ENCODE data around the gene KRTAP9-4. TPM values are rescaled to one million over a fixed set of nuclear protein-coding genes. Genes with fewer than 3 reads are reported as not detected.
A peak's percentile ranks its signal among the peaks of the same experiment; 100 is the strongest.

The KRTAP9-4 gene
- total RNA-seq, 1 experiment from 2014 or later, result not detected

- Histone ChIP-seq H3K27me3 (ENCODE audit: insufficient read depth, low read length) (no peaks in the 10 kb centered on the region), H3K4me2 (ENCODE audit: low read length) (peak overlapping the region; percentile 44), H3K79me2 (ENCODE audit: insufficient read depth, low read length) (no peaks in the 10 kb centered on the region), H3K27ac (ENCODE audit: low read depth, low read length) (peak overlapping the region; percentile 15; the same call in 1 of the 2 replicates), H3K9ac (ENCODE audit: low read length) (no peak overlapping the region), H3K4me3 (replicated peaks in 1 of 2; ENCODE audit: low read depth in 1 of 2, low read length in 2 of 2) (no peak overlapping the region), H2AFZ (ENCODE audit: low read depth, low read length, poor library complexity, severe bottlenecking) (peak overlapping the region; percentile 75), H3K9me3 (ENCODE audit: control insufficient read depth in 1 of 2, insufficient read depth in 1 of 2, low read depth in 1 of 2, low read length in 2 of 2) (no peaks in the 10 kb centered on the region), H3K9me2 (ENCODE audit: insufficient read depth) (no peaks in the 10 kb centered on the region), H3K36me3 (ENCODE audit: control insufficient read depth in 1 of 2, insufficient read depth in 2 of 2, low read length in 2 of 2) (no peaks in the 10 kb centered on the region), H3K4me1 (ENCODE audit: control insufficient read depth in 1 of 2, insufficient read depth in 2 of 2, low read length in 2 of 2) (peaks cover 6 to 15% of the 10 kb centered on the region in 2 experiments), H4K20me1 (ENCODE audit: insufficient read depth) (no peaks in the 10 kb centered on the region)
- TF ChIP-seq ZBTB33 (IDR thresholded peaks at IDR 0.05; ENCODE audit: extremely low read depth, insufficient replicate concordance, low read length) (no peak), EGR1 (IDR thresholded peaks at IDR 0.05; ENCODE audit: low read depth) (no peak), SRF (IDR thresholded peaks at IDR 0.05; ENCODE audit: low read depth) (no peak), TCF7L2 (IDR thresholded peaks at IDR 0.05; ENCODE audit: borderline replicate concordance, extremely low read depth, insufficient read depth, insufficient read length) (no peak), SP1 (IDR thresholded peaks at IDR 0.05; ENCODE audit: low read depth) (no peak)
- ChIA-PET RAD21 (ENCODE audit: low non-redundant PET in 1 of 2, low total read pairs in 2 of 2, uncharacterized antibody in 2 of 2, unreplicated experiment in 2 of 2) (interaction anchor here in 1 of 2 experiments (0.7 kb wide), 1 partner anchor 317 kb away, joined by 3 read pairs; no protein-coding TSS in a partner anchor), POLR2A (no interaction called here), CTCF (no interaction called here)
- intact Hi-C loops (cut with micrococcal nuclease), result no loop called here
- ATAC-seq, result 0 out of 2 replicates have a peak, but pooled peaks have one; percentile 34
- BruUV-seq (replicated peaks), result no TSS peak
- no peak for DNase-seq (ENCODE audit: low read depth, low spot score)
Observed at GRCh38 chr17:41212524-41213169, 36.8 kb upstream of the KRTAP9-4 start.

- H3K9me2 ChIP-seq (ENCODE audit: insufficient read depth), result no peaks in the 10 kb centered on the region
- no peaks in the 10 kb centered on the region for H3K36me3 ChIP-seq (ENCODE audit: control insufficient read depth in 1 of 2, insufficient read depth in 2 of 2, low read length in 2 of 2)
- no peak overlapping the region for H3K4me2 ChIP-seq (ENCODE audit: low read length)
- no peak overlapping the region for H3K27ac ChIP-seq (ENCODE audit: low read depth, low read length)
- no TSS peak for BruUV-seq (replicated peaks)
- H3K4me1 ChIP-seq (ENCODE audit: control insufficient read depth in 1 of 2, insufficient read depth in 2 of 2, low read length in 2 of 2), result peaks cover 6 to 19% of the 10 kb centered on the region in 2 experiments
- intact Hi-C loops (cut with micrococcal nuclease), result no loop called here
- no peaks in the 10 kb centered on the region for H4K20me1 ChIP-seq (ENCODE audit: insufficient read depth)
- ATAC-seq (no peak), DNase-seq (ENCODE audit: low read depth, low spot score) (no peak)
- TF ChIP-seq ELF1 (IDR thresholded peaks at IDR 0.05; ENCODE audit: borderline replicate concordance, low read depth) (no peak), EZH2phosphoT487 (IDR thresholded peaks at IDR 0.05; ENCODE audit: borderline replicate concordance) (no peak), POLR2AphosphoS5 (IDR thresholded peaks at IDR 0.05; ENCODE audit: low read depth, low read length) (no peak), RAD21 (IDR thresholded peaks at IDR 0.05; ENCODE audit: low read depth) (no peak), EZH2 (IDR thresholded peaks at IDR 0.05) (no peak), FOSL1 (IDR thresholded peaks at IDR 0.05; ENCODE audit: low read depth) (no peak), ATF3 (IDR thresholded peaks at IDR 0.05) (no peak), CBX3 (IDR thresholded peaks at IDR 0.05; ENCODE audit: low read depth) (no peak), CEBPB (IDR thresholded peaks at IDR 0.05; ENCODE audit: low read depth) (no peak), YY1 (IDR thresholded peaks at IDR 0.05; ENCODE audit: extremely low read depth, insufficient replicate concordance, low read depth, low read length) (no peak), ZBTB33 (IDR thresholded peaks at IDR 0.05; ENCODE audit: extremely low read depth, insufficient replicate concordance, low read length) (no peak)
- H2AFZ ChIP-seq (ENCODE audit: low read depth, low read length, poor library complexity, severe bottlenecking), result no peak overlapping the region
- no peak overlapping the region for H3K4me3 ChIP-seq (replicated peaks in 1 of 2; ENCODE audit: low read depth in 1 of 2, low read length in 2 of 2)
- ChIA-PET RAD21 (ENCODE audit: low non-redundant PET in 1 of 2, low total read pairs in 2 of 2, uncharacterized antibody in 2 of 2, unreplicated experiment in 2 of 2) (no interaction called here), POLR2A (no interaction called here), CTCF (no interaction called here)
- H3K9ac ChIP-seq (ENCODE audit: low read length), result no peak overlapping the region
- no peaks in the 10 kb centered on the region for H3K79me2 ChIP-seq (ENCODE audit: insufficient read depth, low read length)
- H3K27me3 ChIP-seq (ENCODE audit: insufficient read depth, low read length), result no peaks in the 10 kb centered on the region
- H3K9me3 ChIP-seq (ENCODE audit: control insufficient read depth in 1 of 2, insufficient read depth in 1 of 2, low read depth in 1 of 2, low read length in 2 of 2), result no peaks in the 10 kb centered on the region
Observed at GRCh38 chr17:41215681-41216080, 33.8 kb upstream of the KRTAP9-4 start.

Data from HCT116 (cell line).